Esophagus muscularis mucosa (tissue), 4 donors: Measurements from ENCODE around the gene ACTC1. TPM values are rescaled to one million over a fixed set of nuclear protein-coding genes. Genes with fewer than 3 reads are reported as not detected.
A peak's percentile ranks its signal among the peaks of the same experiment; 100 is the strongest.
"Not testable (repeated sequence)": the region's sequence is repeated elsewhere in the genome, so short reads cannot be mapped to it uniquely, and the experiment has no call there.

ENCODE experiments used
- DNase-seq: peaks from one replicate; pipeline ENCODE4 v3.0.0-alpha.2; 2017; ENCODE audit errors: extremely low spot score
- H3K27ac ChIP-seq, 4 donors: fragments of 200-600 bp; sonication (generic); replicated peaks in 1 of 4; 1 replicate in 3 of 4; 2 replicates in 1 of 4; pipeline ENCODE4 v1.5.1; 2016 to 2019; ENCODE audit warnings: mild to moderate bottlenecking in 1 of 4
- H3K27me3 ChIP-seq, 4 donors: fragments of 200-600 bp; sonication (generic); one replicate each; pipeline versions ENCODE4 v1.5.1 to v1.6.0; 2016 to 2019
- H3K36me3 ChIP-seq, 4 donors: fragments of 200-600 bp; sonication (generic); one replicate each; pipeline ENCODE4 v1.5.1; 2016 to 2019
- H3K4me1 ChIP-seq, 4 donors: fragments of 200-600 bp; sonication (generic); one replicate each; pipeline ENCODE4 v1.5.1; 2016 to 2019
- H3K4me3 ChIP-seq, 4 donors: fragments of 200-600 bp; sonication (generic); 1 replicate in 2 of 4; 2 replicates in 2 of 4; pipeline ENCODE4 v1.5.1; 2016 to 2019; ENCODE audit warnings: mild to moderate bottlenecking in 4 of 4, moderate library complexity in 1 of 4
- H3K9me3 ChIP-seq, 4 donors: fragments of 200-600 bp; sonication (generic); 1 replicate in 3 of 4; 2 replicates in 1 of 4; pipeline ENCODE4 v1.5.1; 2016 to 2019
- CTCF ChIP-seq, 3 experiments: fragments of 200-600 bp in 2 of 3; fragments of 450-650 bp in 1 of 3; sonication (generic) in 2 of 3; IDR thresholded peaks; one replicate each; pipeline ENCODE4 v1.5.1; 2017 to 2019; ENCODE audit warnings: antibody characterized with exemption in 3 of 3, mild to moderate bottlenecking in 2 of 3, moderate library complexity in 1 of 3
- EP300 ChIP-seq: sonication (generic); formaldehyde crosslinking; IDR thresholded peaks from one replicate; pipeline ENCODE4 v1.6.1; 2017; ENCODE audit warnings: antibody characterized with exemption
- POLR2A ChIP-seq: fragments of 450-650 bp; IDR thresholded peaks from one replicate; pipeline ENCODE4 v1.6.1; 2017; ENCODE audit warnings: antibody characterized with exemption, moderate library complexity, mild to moderate bottlenecking, low read depth
- POLR2AphosphoS5 ChIP-seq, 2 donors: sonication (generic); formaldehyde crosslinking; IDR thresholded peaks; one replicate each; pipeline ENCODE4 v1.6.1; 2017; ENCODE audit warnings: antibody characterized with exemption in 2 of 2
- WGBS: methylation state at CpG from one replicate; pipeline ENCODE4 v1.1.5; 2018; 5-methylcytosine and 5-hydroxymethylcytosine counted together
- intact Hi-C: fragments of 100-400 bp; cut with DNase I; formaldehyde crosslinking; loops from one replicate; pipeline ENCODE4 v1.15.1; 2023
- total RNA-seq, 4 donors: library from RNA; depleted of rRNA; stranded (reverse); fragments of >200 nt; gene quantifications; one replicate each; pipeline versions ENCODE4 v1.1.0 to v1.2.1, GENCODE V29; 2016

The ACTC1 gene
- total RNA-seq, 4 donors from 2014 or later, result 4.7 to 8.7 (median 7.3) TPM

GRCh38 chr15:34813446-34814190, 18.3 kb upstream of the ACTC1 start:
- Histone ChIP-seq H3K9me3 (no peaks in the 10 kb centered on the region), H3K4me3 (no peak overlapping the region), H3K27ac (no peak overlapping the region), H3K4me1 (no peaks in the 10 kb centered on the region), H3K36me3 (no peaks in the 10 kb centered on the region), H3K27me3 (no peaks in the 10 kb centered on the region)
- no peak for DNase-seq
- intact Hi-C loops, result no loop called here
- TF ChIP-seq POLR2AphosphoS5 (IDR thresholded peaks at IDR 0.05) (no peak), EP300 (no peak), CTCF (IDR thresholded peaks at IDR 0.05) (no peak), POLR2A (no peak)
- WGBS, result 64% methylated on average over 3 of the region's 3 CpGs

GRCh38 chr15:34812868-34813365, 17.6 kb upstream of the ACTC1 start:
- WGBS, result 76% methylated on average over 9 of the region's 9 CpGs
- H3K4me3 ChIP-seq, H3K4me1 ChIP-seq, H3K27me3 ChIP-seq, H3K36me3 ChIP-seq, intact Hi-C loops, H3K9me3 ChIP-seq, DNase-seq, H3K27ac ChIP-seq: not testable (repeated sequence)

- H3K9me3 ChIP-seq, result no peaks in the 10 kb centered on the region
- WGBS, result 70% methylated on average over 1 of the region's 1 CpG
- H3K27me3 ChIP-seq, result no peaks in the 10 kb centered on the region
- H3K27ac ChIP-seq, result no peak overlapping the region
- no peak for TF ChIP-seq CTCF (IDR thresholded peaks at IDR 0.05)
- TF ChIP-seq EP300, result no peak
- TF ChIP-seq POLR2A, result no peak
- no peak for TF ChIP-seq POLR2AphosphoS5 (IDR thresholded peaks at IDR 0.05)
- H3K4me3 ChIP-seq, result no peak overlapping the region
- H3K36me3 ChIP-seq, result no peaks in the 10 kb centered on the region
- intact Hi-C loops, result no loop called here
- no peak for DNase-seq
- no peaks in the 10 kb centered on the region for H3K4me1 ChIP-seq
Observed at GRCh38 chr15:34812369-34812768, 17.0 kb upstream of the ACTC1 start.

- TF ChIP-seq EP300 (no peak), CTCF (IDR thresholded peaks at IDR 0.05) (no peak), POLR2AphosphoS5 (IDR thresholded peaks at IDR 0.05) (no peak), POLR2A (no peak)
- Histone ChIP-seq H3K4me3 (no peak overlapping the region), H3K4me1 (no peaks in the 10 kb centered on the region), H3K9me3 (no peaks in the 10 kb centered on the region), H3K36me3 (no peaks in the 10 kb centered on the region), H3K27me3 (no peaks in the 10 kb centered on the region), H3K27ac (peak overlapping the region in 1 of 4 donors; percentile 1)
- intact Hi-C loops, result no loop called here
- WGBS, result 76% methylated on average over 5 of the region's 5 CpGs
- no peak for DNase-seq
Observed at GRCh38 chr15:34810443-34811129, 15.2 kb upstream of the ACTC1 start.

- Histone ChIP-seq H3K4me3 (no peak overlapping the region), H3K27ac (no peak overlapping the region), H3K36me3 (no peaks in the 10 kb centered on the region), H3K4me1 (no peaks in the 10 kb centered on the region), H3K9me3 (no peaks in the 10 kb centered on the region), H3K27me3 (no peaks in the 10 kb centered on the region)
- DNase-seq, result no peak
- WGBS, result 76% methylated on average over 3 of the region's 3 CpGs
- intact Hi-C loops, result no loop called here
- TF ChIP-seq POLR2A (no peak), POLR2AphosphoS5 (IDR thresholded peaks at IDR 0.05) (no peak), EP300 (no peak), CTCF (IDR thresholded peaks at IDR 0.05) (no peak)
Observed at GRCh38 chr15:34809186-34809585, 13.8 kb upstream of the ACTC1 start.
